ENCODE measurements around the gene INTS2. TPM values are rescaled to one million over a fixed set of nuclear protein-coding genes. Genes with fewer than 3 reads are reported as not detected.
A peak's percentile ranks its signal among the peaks of the same experiment; 100 is the strongest.
"Not testable (repeated sequence)": the region's sequence is repeated elsewhere in the genome, so short reads cannot be mapped to it uniquely, and the experiment has no call there.

INTS2 gene
- total RNA-seq, 2 donors from 2014 or later = 22.3 to 28.2 TPM

DNA sequence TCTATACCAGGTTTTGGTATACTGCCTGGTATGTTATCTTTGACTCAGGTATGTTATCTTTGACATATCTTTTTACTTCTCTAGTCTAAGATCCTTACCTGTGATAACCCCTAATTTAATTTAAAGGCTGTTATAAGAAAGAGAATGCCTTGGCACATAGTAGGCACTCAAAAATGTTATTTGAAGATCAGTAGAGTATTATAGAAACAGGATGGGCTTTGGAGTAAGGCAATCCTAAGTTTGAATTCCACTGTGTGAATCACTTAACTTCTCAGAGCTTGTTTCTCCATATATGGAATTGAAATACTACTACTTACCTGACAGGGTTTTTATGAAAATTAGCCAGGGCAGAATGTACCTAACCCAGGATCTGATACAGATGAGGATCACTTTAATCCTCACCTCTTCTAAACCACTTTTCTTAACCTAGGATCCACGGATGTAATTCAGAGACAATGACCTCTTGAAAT, 65.6 kb downstream of the INTS2 start:
- H3K4me1 ChIP-seq (ENCODE audit: control insufficient read depth, insufficient read depth, low read length) = no peaks in the 10 kb centered on the region
- Mint-ChIP-seq H3K27me3 (ENCODE audit: insufficient read depth) (no peaks in the 10 kb centered on the region), H3K27ac (no peak overlapping the region), H3K36me3 (ENCODE audit: low read depth) (peaks cover 14% of the 10 kb centered on the region), H3K4me3 (peak overlapping the region; percentile 89), H3K4me1 (peaks cover 19% of the 10 kb centered on the region), H3K9me3 (no peaks in the 10 kb centered on the region)
- H3K9me3 ChIP-seq (ENCODE audit: control insufficient read depth, low read length) = no peaks in the 10 kb centered on the region
- peak overlapping the region; percentile 94 for H3K9ac ChIP-seq (ENCODE audit: extremely low read depth, low read length, poor library complexity, severe bottlenecking)
- DNase-seq = no peak
- no peak for TF ChIP-seq CTCF (conservative IDR thresholded peaks at IDR 0.05)
- peak overlapping the region; percentile 86 for H3K4me3 ChIP-seq (ENCODE audit: low read length)
- H3K27me3 ChIP-seq (ENCODE audit: control insufficient read depth, insufficient read depth, low read length, poor library complexity, severe bottlenecking) = no peaks in the 10 kb centered on the region
- 0% methylated on average over 1 of the region's 1 CpG; no CpG with 5 or more reads in 1 of the 2 experiments for WGBS, 2 experiments (ENCODE audit: insufficient coverage in 1 of 2, insufficient read length in 1 of 2)
- peaks cover 13% of the 10 kb centered on the region for H3K36me3 ChIP-seq (ENCODE audit: control insufficient read depth, insufficient read depth, low read length)
- H3K27ac ChIP-seq (ENCODE audit: low read depth, low read length) = no peak overlapping the region

DNA sequence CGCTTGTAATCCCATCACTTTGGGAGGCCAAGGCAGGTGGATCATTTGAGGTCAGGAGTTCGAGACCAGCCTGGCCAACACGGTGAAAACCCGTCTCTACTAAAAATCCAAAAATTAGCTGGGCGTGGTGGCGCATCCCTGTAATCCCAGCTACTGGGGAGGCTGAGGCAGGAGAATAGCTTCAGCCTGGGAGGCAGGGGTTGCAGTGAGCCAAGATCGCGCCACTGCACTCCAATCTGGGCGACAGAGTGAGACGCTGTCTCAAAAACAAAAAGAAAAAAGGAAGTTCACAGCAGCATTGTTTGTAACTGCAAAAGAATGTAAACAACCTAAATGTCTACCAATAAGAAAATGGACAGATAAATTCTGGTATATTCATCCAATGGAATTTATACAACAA, 67.4 kb downstream of the INTS2 start:
- H3K9me3 ChIP-seq (ENCODE audit: control insufficient read depth, low read length); H3K9me3 Mint-ChIP-seq; H3K4me1 ChIP-seq (ENCODE audit: control insufficient read depth, insufficient read depth, low read length); H3K27me3 Mint-ChIP-seq (ENCODE audit: insufficient read depth); H3K4me3 ChIP-seq (ENCODE audit: low read length); H3K27me3 ChIP-seq (ENCODE audit: control insufficient read depth, insufficient read depth, low read length, poor library complexity, severe bottlenecking); DNase-seq; H3K9ac ChIP-seq (ENCODE audit: extremely low read depth, low read length, poor library complexity, severe bottlenecking); H3K27ac Mint-ChIP-seq; H3K27ac ChIP-seq (ENCODE audit: low read depth, low read length); H3K4me3 Mint-ChIP-seq: not testable (repeated sequence)
- 93 to 96% methylated on average over 9 to 10 of the region's 10 CpGs for WGBS, 2 experiments (ENCODE audit: insufficient coverage in 1 of 2, insufficient read length in 1 of 2)
- peaks cover 18% of the 10 kb centered on the region for H3K36me3 ChIP-seq (ENCODE audit: control insufficient read depth, insufficient read depth, low read length)
- peaks cover 19% of the 10 kb centered on the region for H3K4me1 Mint-ChIP-seq
- H3K36me3 Mint-ChIP-seq (ENCODE audit: low read depth) = peaks cover 17% of the 10 kb centered on the region

DNA sequence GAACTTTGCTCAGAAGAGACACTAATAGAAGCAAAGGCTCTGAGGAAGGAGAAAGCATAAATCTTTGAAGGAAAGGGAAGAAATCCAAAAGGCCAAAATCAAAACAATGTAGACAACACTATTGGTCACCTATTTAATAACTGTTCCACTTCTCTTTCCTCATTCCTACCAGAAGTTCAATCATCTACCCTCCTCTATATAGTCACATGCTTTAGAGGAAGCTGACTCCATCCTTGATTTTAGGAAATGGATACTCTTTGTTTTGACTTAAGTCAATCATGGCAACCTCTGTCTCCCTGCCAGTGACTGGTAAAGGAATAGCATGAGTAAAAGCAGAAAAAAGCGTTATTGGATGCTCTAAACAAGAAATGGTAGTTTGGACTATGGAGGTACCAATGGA, 71.7 kb downstream of the INTS2 start:
- H3K4me3 ChIP-seq (ENCODE audit: low read length) = no peak overlapping the region
- no peak for TF ChIP-seq CTCF (conservative IDR thresholded peaks at IDR 0.05)
- Mint-ChIP-seq H3K27me3 (ENCODE audit: insufficient read depth) (no peaks in the 10 kb centered on the region), H3K27ac (no peak overlapping the region), H3K4me3 (no peak overlapping the region), H3K9me3 (no peaks in the 10 kb centered on the region), H3K4me1 (no peaks in the 10 kb centered on the region), H3K36me3 (ENCODE audit: low read depth) (peaks cover 33% of the 10 kb centered on the region)
- H3K9ac ChIP-seq (ENCODE audit: extremely low read depth, low read length, poor library complexity, severe bottlenecking) = no peak overlapping the region
- no peaks in the 10 kb centered on the region for H3K27me3 ChIP-seq (ENCODE audit: control insufficient read depth, insufficient read depth, low read length, poor library complexity, severe bottlenecking)
- no peak for DNase-seq
- H3K9me3 ChIP-seq (ENCODE audit: control insufficient read depth, low read length) = no peaks in the 10 kb centered on the region
- WGBS, 2 experiments (ENCODE audit: insufficient coverage in 1 of 2, insufficient read length in 1 of 2) = 92 to 100% methylated on average over 1 of the region's 1 CpG
- H3K4me1 ChIP-seq (ENCODE audit: control insufficient read depth, insufficient read depth, low read length) = no peaks in the 10 kb centered on the region
- no peak overlapping the region for H3K27ac ChIP-seq (ENCODE audit: low read depth, low read length)
- H3K36me3 ChIP-seq (ENCODE audit: control insufficient read depth, insufficient read depth, low read length) = peaks cover 33% of the 10 kb centered on the region

GRCh38 chr17:61852857-61853256, 74.9 kb downstream of the INTS2 start:
- H3K36me3 ChIP-seq (ENCODE audit: control insufficient read depth, insufficient read depth, low read length) = peaks cover 39% of the 10 kb centered on the region
- H3K27me3 ChIP-seq (ENCODE audit: control insufficient read depth, insufficient read depth, low read length, poor library complexity, severe bottlenecking) = no peaks in the 10 kb centered on the region
- H3K4me3 ChIP-seq (ENCODE audit: low read length) = no peak overlapping the region
- peaks cover 33% of the 10 kb centered on the region for H3K36me3 Mint-ChIP-seq (ENCODE audit: low read depth)
- no peaks in the 10 kb centered on the region for H3K9me3 ChIP-seq (ENCODE audit: control insufficient read depth, low read length)
- H3K27ac Mint-ChIP-seq = no peak overlapping the region
- no peaks in the 10 kb centered on the region for H3K4me1 Mint-ChIP-seq
- H3K4me1 ChIP-seq (ENCODE audit: control insufficient read depth, insufficient read depth, low read length) = no peaks in the 10 kb centered on the region
- WGBS, 2 experiments (ENCODE audit: insufficient coverage in 1 of 2, insufficient read length in 1 of 2) = no CpG with 5 or more reads among the region's 2 CpGs
- no peak for TF ChIP-seq CTCF (conservative IDR thresholded peaks at IDR 0.05)
- no peaks in the 10 kb centered on the region for H3K9me3 Mint-ChIP-seq
- no peaks in the 10 kb centered on the region for H3K27me3 Mint-ChIP-seq (ENCODE audit: insufficient read depth)
- no peak overlapping the region for H3K9ac ChIP-seq (ENCODE audit: extremely low read depth, low read length, poor library complexity, severe bottlenecking)
- DNase-seq = no peak
- no peak overlapping the region for H3K4me3 Mint-ChIP-seq
- no peak overlapping the region for H3K27ac ChIP-seq (ENCODE audit: low read depth, low read length)
